ENCODE measurements around the gene RNF146. TPM values are rescaled to one million over a fixed set of nuclear protein-coding genes. Genes with fewer than 3 reads are reported as not detected.

Gene RNF146
- total and polyA plus RNA-seq, 5 donors from 2014 or later, result 7.9 to 17.5 (median 14.0) TPM

DNA sequence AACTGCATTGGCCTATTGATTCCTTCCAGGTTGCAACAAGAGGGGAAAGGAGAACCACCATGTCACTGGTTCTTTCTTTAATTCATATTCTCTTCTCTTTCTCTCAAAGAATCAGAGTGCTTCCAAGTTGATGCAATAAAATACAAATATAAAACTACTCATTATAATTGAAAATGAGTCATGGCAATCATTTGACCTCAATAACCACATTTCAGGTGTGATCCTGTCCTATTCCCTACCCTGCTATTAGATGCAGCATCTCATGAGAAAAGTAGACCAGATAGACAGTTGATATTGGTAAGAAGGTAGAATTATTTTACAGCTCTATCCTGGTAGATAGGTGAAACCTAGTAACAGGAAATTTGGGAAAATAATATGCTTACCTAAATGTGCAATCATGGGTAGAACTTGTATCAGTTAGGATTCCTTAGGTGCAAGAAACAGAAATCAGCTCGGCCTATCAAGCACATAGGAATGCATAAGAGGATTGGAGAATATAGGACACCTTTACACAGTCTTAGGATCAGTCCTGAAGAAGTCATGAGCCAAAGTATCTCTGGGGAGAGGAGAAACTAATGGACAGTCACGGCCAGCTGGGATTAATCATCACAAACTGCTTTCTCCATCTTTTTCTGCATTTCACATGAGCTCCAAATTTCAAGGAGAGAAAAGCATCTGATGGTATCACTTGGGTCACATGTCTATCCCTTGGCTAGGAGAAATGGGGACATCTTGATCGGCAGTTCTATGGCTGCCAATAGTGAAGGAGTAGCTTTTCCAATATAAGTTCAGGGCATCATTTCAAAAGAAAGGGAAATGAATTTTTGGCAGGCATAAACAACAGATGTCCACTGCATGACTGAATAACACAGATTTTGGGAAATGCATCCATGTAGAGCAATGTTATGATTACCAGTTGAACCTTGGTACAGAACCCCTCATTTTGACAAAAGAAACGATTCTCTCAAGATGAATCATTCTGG, 19.3 kb upstream of the RNF146 start:
- DNase-seq (no peak), ATAC-seq (ENCODE audit: low read depth in 2 of 2) (no peak)
- Mint-ChIP-seq H3K9me3 (no peaks in the 10 kb centered on the region), H3K36me3 (no peaks in the 10 kb centered on the region), H3K27ac (no peak overlapping the region), H3K4me3 (no peak overlapping the region), H3K4me1 (no peaks in the 10 kb centered on the region), H3K27me3 (peaks cover 23% of the 10 kb centered on the region)
- no peaks in the 10 kb centered on the region for H3K9me3 ChIP-seq (ENCODE audit: control insufficient read depth in 2 of 2, low read length in 2 of 2)
- H3K4me1 ChIP-seq (ENCODE audit: control insufficient read depth, insufficient read depth, low read length, poor library complexity, severe bottlenecking), result no peaks in the 10 kb centered on the region
- no peak overlapping the region for H3K27ac ChIP-seq (ENCODE audit: insufficient read depth, low read length, poor library complexity, severe bottlenecking)
- no peak overlapping the region for H3K4me3 ChIP-seq (ENCODE audit: low read depth, low read length)
- H3K27me3 ChIP-seq (ENCODE audit: control insufficient read depth, insufficient read depth, low read length), result peaks cover 8% of the 10 kb centered on the region
- no peaks in the 10 kb centered on the region for H3K36me3 ChIP-seq (ENCODE audit: control insufficient read depth, insufficient read depth, low read length)

GRCh38 chr6:127249621-127250020, 17.0 kb upstream of the RNF146 start:
- H3K27me3 Mint-ChIP-seq, result peaks cover 17% of the 10 kb centered on the region
- peaks cover 8% of the 10 kb centered on the region for H3K27me3 ChIP-seq (ENCODE audit: control insufficient read depth, insufficient read depth, low read length)
- no peak for DNase-seq
- H3K4me1 ChIP-seq (ENCODE audit: control insufficient read depth, insufficient read depth, low read length, poor library complexity, severe bottlenecking), result no peaks in the 10 kb centered on the region
- no peak overlapping the region for H3K4me3 Mint-ChIP-seq
- ATAC-seq (ENCODE audit: low read depth in 2 of 2), result no peak
- no peak overlapping the region for H3K4me3 ChIP-seq (ENCODE audit: low read depth, low read length)
- H3K9me3 Mint-ChIP-seq, result no peaks in the 10 kb centered on the region
- H3K27ac Mint-ChIP-seq, result no peak overlapping the region
- H3K27ac ChIP-seq (ENCODE audit: insufficient read depth, low read length, poor library complexity, severe bottlenecking), result no peak overlapping the region
- H3K9me3 ChIP-seq (ENCODE audit: control insufficient read depth in 2 of 2, low read length in 2 of 2), result no peaks in the 10 kb centered on the region
- no peaks in the 10 kb centered on the region for H3K36me3 Mint-ChIP-seq
- no peaks in the 10 kb centered on the region for H3K4me1 Mint-ChIP-seq
- H3K36me3 ChIP-seq (ENCODE audit: control insufficient read depth, insufficient read depth, low read length), result no peaks in the 10 kb centered on the region

GRCh38 chr6:127255286-127255685, 11.4 kb upstream of the RNF146 start:
- no peak for ATAC-seq (ENCODE audit: low read depth in 2 of 2)
- H3K9me3 Mint-ChIP-seq, result peaks cover 0 to 1% (median 0%) of the 10 kb centered on the region in 7 donors

GRCh38 chr6:127262896-127263295, 3.8 kb upstream of the RNF146 start:
- Histone ChIP-seq H3K27ac (ENCODE audit: insufficient read depth, low read length, poor library complexity, severe bottlenecking) (no peak overlapping the region), H3K4me1 (ENCODE audit: control insufficient read depth, insufficient read depth, low read length, poor library complexity, severe bottlenecking) (peaks cover 5% of the 10 kb centered on the region), H3K4me3 (ENCODE audit: low read depth, low read length) (no peak overlapping the region), H3K9me3 (ENCODE audit: control insufficient read depth in 2 of 2, low read length in 2 of 2) (no peaks in the 10 kb centered on the region), H3K36me3 (ENCODE audit: control insufficient read depth, insufficient read depth, low read length) (no peaks in the 10 kb centered on the region), H3K27me3 (ENCODE audit: control insufficient read depth, insufficient read depth, low read length) (peaks cover 11% of the 10 kb centered on the region)
- H3K4me3 Mint-ChIP-seq, result no peak overlapping the region
- peaks cover 0 to 2% (median 1%) of the 10 kb centered on the region in 7 donors for H3K9me3 Mint-ChIP-seq
- DNase-seq (no peak), ATAC-seq (ENCODE audit: low read depth in 2 of 2) (no peak)
- H3K4me1 Mint-ChIP-seq, result peaks cover 5 to 18% (median 11%) of the 10 kb centered on the region in 4 donors
- peaks cover 19% of the 10 kb centered on the region for H3K27me3 Mint-ChIP-seq
- no peak overlapping the region for H3K27ac Mint-ChIP-seq
- no peaks in the 10 kb centered on the region for H3K36me3 Mint-ChIP-seq

More at GRCh38 chr6:127255286-127255685, 11.4 kb upstream of the RNF146 start:
- no peaks in the 10 kb centered on the region for H3K27me3 ChIP-seq (ENCODE audit: control insufficient read depth, insufficient read depth, low read length)
- H3K9me3 ChIP-seq (ENCODE audit: control insufficient read depth in 2 of 2, low read length in 2 of 2), result no peaks in the 10 kb centered on the region
- no peaks in the 10 kb centered on the region for H3K36me3 ChIP-seq (ENCODE audit: control insufficient read depth, insufficient read depth, low read length)
- no peak overlapping the region for H3K27ac ChIP-seq (ENCODE audit: insufficient read depth, low read length, poor library complexity, severe bottlenecking)
- H3K27me3 Mint-ChIP-seq, result peaks cover 14% of the 10 kb centered on the region
- no peak for DNase-seq
- H3K27ac Mint-ChIP-seq, result no peak overlapping the region
- no peak overlapping the region for H3K4me3 Mint-ChIP-seq
- H3K4me3 ChIP-seq (ENCODE audit: low read depth, low read length), result no peak overlapping the region
- no peaks in the 10 kb centered on the region for H3K4me1 Mint-ChIP-seq
- no peaks in the 10 kb centered on the region for H3K4me1 ChIP-seq (ENCODE audit: control insufficient read depth, insufficient read depth, low read length, poor library complexity, severe bottlenecking)
- no peaks in the 10 kb centered on the region for H3K36me3 Mint-ChIP-seq

DNA sequence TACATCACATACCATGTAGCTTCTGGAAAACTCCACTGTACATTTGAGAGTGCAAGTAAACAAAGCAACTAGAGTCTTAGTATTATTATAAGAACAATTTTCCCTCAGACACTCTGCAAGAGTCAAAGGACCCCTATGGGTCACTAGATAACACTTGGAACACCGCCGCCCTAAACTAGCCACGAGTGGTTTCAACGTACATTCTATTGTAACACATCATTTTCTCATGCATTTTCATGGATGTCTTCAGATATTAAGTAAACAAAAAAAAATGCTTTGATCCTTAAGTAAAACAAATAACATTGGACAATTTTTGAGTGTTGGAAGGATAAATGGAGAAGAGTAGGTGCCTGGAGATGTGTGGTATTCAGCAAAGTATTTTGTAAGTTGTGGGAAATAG, 3.2 kb upstream of the RNF146 start:
- ATAC-seq (ENCODE audit: low read depth in 2 of 2), result no peak
- peaks cover 8 to 24% (median 16%) of the 10 kb centered on the region in 4 donors for H3K4me1 Mint-ChIP-seq
- no peak overlapping the region for H3K27ac Mint-ChIP-seq
- no peak overlapping the region for H3K4me3 ChIP-seq (ENCODE audit: low read depth, low read length)
- peaks cover 19% of the 10 kb centered on the region for H3K27me3 Mint-ChIP-seq
- H3K4me3 Mint-ChIP-seq, result no peak overlapping the region
- H3K27me3 ChIP-seq (ENCODE audit: control insufficient read depth, insufficient read depth, low read length), result peaks cover 11% of the 10 kb centered on the region
- no peak overlapping the region for H3K27ac ChIP-seq (ENCODE audit: insufficient read depth, low read length, poor library complexity, severe bottlenecking)
- H3K9me3 ChIP-seq (ENCODE audit: control insufficient read depth in 2 of 2, low read length in 2 of 2), result no peaks in the 10 kb centered on the region
- H3K9me3 Mint-ChIP-seq, result peaks cover 0 to 2% (median 1%) of the 10 kb centered on the region in 7 donors
- H3K36me3 Mint-ChIP-seq, result no peaks in the 10 kb centered on the region
- H3K4me1 ChIP-seq (ENCODE audit: control insufficient read depth, insufficient read depth, low read length, poor library complexity, severe bottlenecking), result peaks cover 9% of the 10 kb centered on the region
- no peak for DNase-seq
- no peaks in the 10 kb centered on the region for H3K36me3 ChIP-seq (ENCODE audit: control insufficient read depth, insufficient read depth, low read length)

DNA sequence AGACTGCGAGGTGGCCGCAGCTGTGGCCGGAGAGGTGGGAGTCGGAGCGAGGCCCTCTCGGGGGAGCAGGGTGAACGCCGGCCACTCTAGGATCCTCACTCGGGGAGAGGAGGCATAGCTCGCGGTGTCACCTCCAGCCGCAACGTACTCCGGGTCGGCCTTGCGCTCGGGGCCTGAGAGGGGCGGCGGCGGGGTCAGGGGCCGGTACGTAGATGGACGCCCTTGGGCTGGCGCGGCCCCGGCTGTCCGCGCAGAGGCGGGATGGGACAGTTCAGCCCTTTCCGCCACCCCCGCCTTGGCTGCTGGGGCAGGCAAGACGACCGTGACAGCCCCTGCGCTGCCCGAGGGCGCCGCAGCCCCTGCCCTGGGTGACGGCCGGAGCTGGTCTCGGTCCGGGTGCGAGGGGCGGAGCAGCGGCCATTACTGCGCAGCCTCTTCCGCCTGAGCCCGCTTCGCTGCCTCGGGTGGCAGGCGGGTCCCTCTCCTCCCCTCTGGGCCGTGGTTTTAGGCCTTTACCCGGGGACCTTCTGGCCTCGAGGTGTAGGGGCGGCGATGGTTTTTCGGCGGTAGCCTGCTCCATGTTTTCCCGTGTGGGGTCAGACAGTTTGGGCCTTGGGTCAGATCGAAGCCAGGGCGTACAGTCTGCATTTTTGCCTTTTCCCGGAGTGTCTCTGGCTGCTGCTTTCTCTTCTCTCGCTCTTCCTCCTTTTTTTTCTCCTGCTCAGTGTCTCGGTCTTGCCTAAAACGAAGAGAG, 405 bp downstream of the RNF146 start:
- H3K9me3 ChIP-seq (ENCODE audit: control insufficient read depth in 2 of 2, low read length in 2 of 2), result no peaks in the 10 kb centered on the region
- H3K4me1 Mint-ChIP-seq, result peaks cover 22 to 51% (median 39%) of the 10 kb centered on the region in 4 donors
- ATAC-seq (ENCODE audit: low read depth in 2 of 2), result peak; percentile 51 to 54

DNA sequence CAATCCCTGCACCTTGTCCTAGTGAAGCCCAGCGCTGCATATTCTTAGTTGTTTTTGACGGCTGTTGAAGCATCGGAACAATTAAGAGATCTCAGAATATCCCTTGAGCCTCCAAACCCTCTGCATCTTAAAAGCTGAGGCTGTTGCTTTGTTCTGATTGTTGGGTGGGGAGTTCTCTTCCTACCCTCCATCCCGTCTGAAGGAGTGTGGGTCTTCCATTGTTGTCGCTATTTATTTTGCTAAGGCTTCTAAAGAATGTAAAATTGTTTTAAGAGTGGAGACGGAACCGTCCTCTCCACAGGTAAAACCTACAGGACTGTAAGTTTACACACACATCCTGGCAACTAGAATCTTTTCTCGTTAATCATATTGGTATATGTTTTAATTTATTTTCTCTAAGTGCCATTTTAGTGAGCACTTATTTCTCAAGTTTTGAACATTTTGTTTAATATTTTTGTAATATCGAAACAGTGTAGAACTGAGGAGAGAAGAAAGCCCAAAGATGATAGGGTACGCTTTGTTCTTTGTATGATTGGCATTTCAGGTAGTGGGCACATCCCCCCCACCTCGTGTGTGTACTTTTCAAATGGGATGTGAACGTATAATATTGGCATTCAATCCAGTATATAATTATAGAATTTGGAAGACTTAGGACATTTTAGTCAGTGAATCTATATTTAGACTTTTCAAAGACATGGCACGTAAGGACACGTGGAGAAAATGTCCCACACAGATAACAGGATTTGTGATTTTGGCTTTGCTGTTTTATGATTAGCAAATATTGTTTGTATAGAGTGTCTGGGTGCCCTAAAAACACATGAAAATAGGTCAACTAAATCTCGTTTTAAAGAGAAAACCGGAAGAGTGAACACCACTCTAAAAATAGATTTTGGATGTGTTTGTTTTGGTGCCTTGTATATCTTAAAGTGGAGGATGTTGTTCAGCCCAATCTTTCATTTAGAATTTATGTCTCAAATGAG, 1.3 kb downstream of the RNF146 start:
- H3K9me3 Mint-ChIP-seq, result peaks cover 0 to 2% (median 0%) of the 10 kb centered on the region in 7 donors
- DNase-seq (peak in 2 of 3 donors; percentile 18 to 38), ATAC-seq (ENCODE audit: low read depth in 2 of 2) (peak in 1 of 2 donors; percentile 7)
- H3K27me3 Mint-ChIP-seq, result peaks cover 6% of the 10 kb centered on the region
- Histone ChIP-seq H3K36me3 (ENCODE audit: control insufficient read depth, insufficient read depth, low read length) (no peaks in the 10 kb centered on the region), H3K4me3 (ENCODE audit: low read depth, low read length) (peak overlapping the region; percentile 94), H3K4me1 (ENCODE audit: control insufficient read depth, insufficient read depth, low read length, poor library complexity, severe bottlenecking) (peaks cover 14% of the 10 kb centered on the region), H3K27ac (ENCODE audit: insufficient read depth, low read length, poor library complexity, severe bottlenecking) (peak overlapping the region; percentile 90), H3K9me3 (ENCODE audit: control insufficient read depth in 2 of 2, low read length in 2 of 2) (no peaks in the 10 kb centered on the region), H3K27me3 (ENCODE audit: control insufficient read depth, insufficient read depth, low read length) (peaks cover 4% of the 10 kb centered on the region)
- H3K4me3 Mint-ChIP-seq, result peak overlapping the region; percentile 97 to 100 (median 99)
- peak overlapping the region; percentile 95 to 98 (median 97) for H3K27ac Mint-ChIP-seq
- peaks cover 4% of the 10 kb centered on the region for H3K36me3 Mint-ChIP-seq
- H3K4me1 Mint-ChIP-seq, result peaks cover 28 to 58% (median 44%) of the 10 kb centered on the region in 4 donors

More for the DNA sequence above, 405 bp downstream of the RNF146 start:
- peaks cover 6% of the 10 kb centered on the region for H3K27me3 Mint-ChIP-seq
- Histone ChIP-seq H3K4me1 (ENCODE audit: control insufficient read depth, insufficient read depth, low read length, poor library complexity, severe bottlenecking) (peaks cover 14% of the 10 kb centered on the region), H3K27me3 (ENCODE audit: control insufficient read depth, insufficient read depth, low read length) (peaks cover 4% of the 10 kb centered on the region), H3K27ac (ENCODE audit: insufficient read depth, low read length, poor library complexity, severe bottlenecking) (peak overlapping the region; percentile 90), H3K4me3 (ENCODE audit: low read depth, low read length) (peak overlapping the region; percentile 94), H3K36me3 (ENCODE audit: control insufficient read depth, insufficient read depth, low read length) (no peaks in the 10 kb centered on the region)
- peaks cover 2% of the 10 kb centered on the region for H3K36me3 Mint-ChIP-seq
- DNase-seq, result peak; percentile 32 to 60 (median 38)
- H3K4me3 Mint-ChIP-seq, result peak overlapping the region; percentile 97 to 100 (median 99)
- peaks cover 0 to 2% (median 0%) of the 10 kb centered on the region in 7 donors for H3K9me3 Mint-ChIP-seq
- H3K27ac Mint-ChIP-seq, result peak overlapping the region; percentile 95 to 99 (median 99)

All from CD4-positive, CD25-positive, alpha-beta regulatory T cell (primary cell).